ENCODE measurements around the gene ZHX3. TPM values are rescaled to one million over a fixed set of nuclear protein-coding genes. Genes with fewer than 3 reads are reported as not detected.

Gene ZHX3
- total RNA-seq, 1 experiment from 2014 or later, result 9.6 TPM

- Mint-ChIP-seq H3K27me3 (ENCODE audit: low read depth) (no peaks in the 10 kb centered on the region), H3K9me3 (no peaks in the 10 kb centered on the region), H3K27ac (no peak overlapping the region), H3K36me3 (no peaks in the 10 kb centered on the region), H3K4me1 (peaks cover 23% of the 10 kb centered on the region), H3K4me3 (no peak overlapping the region)
- ChIA-PET POLR2A (no interaction called here), CTCF (interaction anchor here (1.0 kb wide), 1 partner anchor 50 kb away, joined by 3 read pairs; no protein-coding TSS in a partner anchor)
- ATAC-seq, result no peak
- TF ChIP-seq AR (CRISPR knock-in tag; IDR thresholded peaks at IDR 0.05), result no peak
- no peak for TF ChIP-seq PREB (CRISPR knock-in tag; IDR thresholded peaks at IDR 0.05; ENCODE audit: borderline replicate concordance)
- no peak for TF ChIP-seq RORB (CRISPR knock-in tag; IDR thresholded peaks at IDR 0.05)
- no peak for TF ChIP-seq TCF7 (CRISPR knock-in tag; IDR thresholded peaks at IDR 0.05; ENCODE audit: low read depth)
- TF ChIP-seq MXD4 (CRISPR knock-in tag; IDR thresholded peaks at IDR 0.05; ENCODE audit: borderline replicate concordance), result no peak
- TF ChIP-seq IRF1 (CRISPR knock-in tag; IDR thresholded peaks at IDR 0.05), result no peak
- no peak for TF ChIP-seq ERG (CRISPR knock-in tag; IDR thresholded peaks at IDR 0.05)
- TF ChIP-seq CREM (CRISPR knock-in tag; IDR thresholded peaks at IDR 0.05), result no peak
- TF ChIP-seq ATF6 (CRISPR knock-in tag; IDR thresholded peaks at IDR 0.05), result no peak
- TF ChIP-seq ELF4 (CRISPR knock-in tag; IDR thresholded peaks at IDR 0.05; ENCODE audit: low read depth), result no peak
- no peak for DNase-seq (ENCODE audit: low spot score)
Measured at GRCh38 chr20:41300383-41300782, 17.1 kb downstream of the ZHX3 start.

GRCh38 chr20:41299899-41300298 is 17.6 kb downstream of the ZHX3 start:
- Mint-ChIP-seq H3K27ac (no peak overlapping the region), H3K36me3 (no peaks in the 10 kb centered on the region), H3K4me1 (peaks cover 23% of the 10 kb centered on the region), H3K4me3 (no peak overlapping the region), H3K9me3 (no peaks in the 10 kb centered on the region), H3K27me3 (ENCODE audit: low read depth) (no peaks in the 10 kb centered on the region)
- POLR2A ChIA-PET, result no interaction called here
- DNase-seq (ENCODE audit: low spot score) (no peak), ATAC-seq (no peak)
- CTCF ChIA-PET, result no interaction called here
- TF ChIP-seq RELA (CRISPR knock-in tag; IDR thresholded peaks at IDR 0.05; ENCODE audit: borderline replicate concordance), result no peak
- TF ChIP-seq CREB1 (CRISPR knock-in tag; IDR thresholded peaks at IDR 0.05), result no peak
- no peak for TF ChIP-seq FOXK1 (CRISPR knock-in tag; IDR thresholded peaks at IDR 0.05)
- TF ChIP-seq JAZF1 (CRISPR knock-in tag; IDR thresholded peaks at IDR 0.05), result no peak
- TF ChIP-seq GABPB1 (CRISPR knock-in tag; IDR thresholded peaks at IDR 0.05), result no peak
- TF ChIP-seq NFATC4 (CRISPR knock-in tag; IDR thresholded peaks at IDR 0.05), result no peak
- no peak for TF ChIP-seq ZNF138 (CRISPR knock-in tag; conservative IDR thresholded peaks at IDR 0.05)
- no peak for TF ChIP-seq ATF3 (CRISPR knock-in tag; conservative IDR thresholded peaks at IDR 0.05)
- no peak for TF ChIP-seq ZNF317 (CRISPR knock-in tag; IDR thresholded peaks at IDR 0.05; ENCODE audit: borderline replicate concordance, low read depth)
- TF ChIP-seq SP1 (CRISPR knock-in tag; conservative IDR thresholded peaks at IDR 0.05), result no peak
- TF ChIP-seq ZNF416 (CRISPR knock-in tag; IDR thresholded peaks at IDR 0.05), result no peak
- no peak for TF ChIP-seq MYBL2 (CRISPR knock-in tag; IDR thresholded peaks at IDR 0.05)
- TF ChIP-seq FOXP4 (CRISPR knock-in tag; IDR thresholded peaks at IDR 0.05), result no peak
- TF ChIP-seq HMGXB4 (CRISPR knock-in tag; IDR thresholded peaks at IDR 0.05), result no peak

Measured in WTC11 (cell line).